Endodermal cell (in vitro differentiated cells): ENCODE data around the gene DNM3. TPM values are rescaled to one million over a fixed set of nuclear protein-coding genes. Genes with fewer than 3 reads are reported as not detected.

Experiments
- DNase-seq: peaks from one replicate; pipeline ENCODE4 v3.0.0-alpha.2; 2017
- H3K27ac ChIP-seq: 2 replicates; pipeline ENCODE4 v1.5.1; 2013; ENCODE audit warnings: mild to moderate bottlenecking, low read depth, low read length, moderate library complexity
- H3K27me3 ChIP-seq: 2 replicates; pipeline ENCODE4 v1.6.1; 2013; ENCODE audit warnings: mild to moderate bottlenecking, low read length, moderate library complexity; ENCODE audit not compliant: insufficient read depth, control insufficient read depth, poor library complexity, severe bottlenecking
- H3K36me3 ChIP-seq: 2 replicates; pipeline ENCODE4 v1.7.0; 2013; ENCODE audit warnings: mild to moderate bottlenecking, low read length, moderate library complexity; ENCODE audit not compliant: control insufficient read depth, insufficient read depth
- H3K4me1 ChIP-seq: one replicate; pipeline ENCODE4 v1.7.0; 2013; ENCODE audit warnings: low read length; ENCODE audit not compliant: control insufficient read depth, insufficient read depth
- H3K4me3 ChIP-seq: 2 replicates; pipeline ENCODE4 v1.5.1; 2013; ENCODE audit warnings: mild to moderate bottlenecking, low read length, moderate library complexity
- H3K9ac ChIP-seq: 2 replicates; pipeline ENCODE4 v1.6.1; 2013; ENCODE audit warnings: mild to moderate bottlenecking, low read length, moderate library complexity; ENCODE audit not compliant: poor library complexity, severe bottlenecking; ENCODE audit errors: extremely low read depth
- H3K9me3 ChIP-seq: 2 replicates; pipeline ENCODE4 v1.6.1; 2013; ENCODE audit warnings: mild to moderate bottlenecking, low read length, moderate library complexity; ENCODE audit not compliant: control insufficient read depth
- H3K27ac Mint-ChIP-seq: 2 replicates; pipeline ENCODE4 v1.8.0; 2020; ENCODE audit warnings: mixed read lengths
- H3K27me3 Mint-ChIP-seq: 2 replicates; pipeline ENCODE4 v1.8.0; 2021; ENCODE audit warnings: mild to moderate bottlenecking, mixed read lengths; ENCODE audit not compliant: insufficient read depth
- H3K36me3 Mint-ChIP-seq: 2 replicates; pipeline ENCODE4 v1.8.0; 2020; ENCODE audit warnings: low read depth, mixed read lengths
- H3K4me1 Mint-ChIP-seq: 2 replicates; pipeline ENCODE4 v1.8.0; 2020; ENCODE audit warnings: mixed read lengths
- H3K4me3 Mint-ChIP-seq: 2 replicates; pipeline ENCODE4 v1.8.0; 2020; ENCODE audit warnings: mild to moderate bottlenecking, moderate library complexity, mixed read lengths
- H3K9me3 Mint-ChIP-seq: 2 replicates; pipeline ENCODE4 v1.8.0; 2020; ENCODE audit warnings: mild to moderate bottlenecking, mixed read lengths
- WGBS, 2 experiments: methylation state at CpG; one replicate each; pipeline versions ENCODE4 v1.1.5 to v1.1.7; 2013; ENCODE audit warnings: missing lambda C conversion rate in 2 of 2, mixed read lengths in 1 of 2; ENCODE audit not compliant: insufficient coverage in 1 of 2, insufficient read length in 1 of 2; 5-methylcytosine and 5-hydroxymethylcytosine counted together
- total RNA-seq, 2 donors: library from RNA; stranded (reverse); fragmentation: NEBNext Ultra II Directional in 1 of 2; extraction: Animal tissue kit (Norgen Biotek cat#: 25700) in 1 of 2; gene quantifications; 2 replicates in 1 of 2; 3 replicates in 1 of 2; pipeline ENCODE4 v1.2.1, GENCODE V29; 2021
- TF ChIP-seq, protein P1 (sequence below): fragments of 200-600 bp; sonication (generic); conservative IDR thresholded peaks from 2 replicates; pipeline ENCODE4 v1.5.0; 2021; ENCODE audit warnings: antibody characterized with exemption, mild to moderate bottlenecking

DNM3 gene
- total RNA-seq, 2 donors from 2014 or later: 0.53 to 1.8 TPM

DNA sequence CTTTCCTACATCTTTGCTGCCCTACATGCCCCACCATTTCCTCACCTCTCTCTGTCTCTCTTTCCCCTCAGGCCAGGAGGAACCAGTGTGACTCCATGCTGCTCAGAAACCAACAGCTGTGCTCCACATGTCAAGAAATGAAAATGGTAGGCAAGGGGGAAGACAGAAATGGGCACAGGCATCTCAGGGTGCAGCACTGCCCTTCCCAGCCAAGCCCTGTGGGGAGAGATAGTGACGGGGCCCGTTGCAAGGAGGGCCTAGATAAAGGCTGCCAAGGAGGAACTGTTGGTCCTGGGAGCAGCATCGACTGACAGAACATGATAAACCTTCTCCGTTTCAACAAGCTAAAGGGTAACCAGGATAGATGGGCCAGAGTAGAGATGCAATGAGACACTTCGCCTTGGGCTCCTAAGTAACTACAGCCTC lies 615.1 kb downstream of the DNM3 start:
- WGBS, 2 experiments: 94 to 96% methylated on average over 4 to 5 of the region's 5 CpGs
- no peaks in the 10 kb centered on the region for H3K9me3 Mint-ChIP-seq
- H3K4me1 Mint-ChIP-seq: peaks cover 10% of the 10 kb centered on the region
- Histone ChIP-seq H3K27me3 (no peaks in the 10 kb centered on the region), H3K4me3 (no peak overlapping the region), H3K9me3 (no peaks in the 10 kb centered on the region), H3K27ac (no peak overlapping the region), H3K36me3 (no peaks in the 10 kb centered on the region), H3K9ac (no peak overlapping the region), H3K4me1 (no peaks in the 10 kb centered on the region)
- no peak overlapping the region for H3K4me3 Mint-ChIP-seq
- no peak overlapping the region for H3K27ac Mint-ChIP-seq
- TF ChIP-seq, protein P1, sequence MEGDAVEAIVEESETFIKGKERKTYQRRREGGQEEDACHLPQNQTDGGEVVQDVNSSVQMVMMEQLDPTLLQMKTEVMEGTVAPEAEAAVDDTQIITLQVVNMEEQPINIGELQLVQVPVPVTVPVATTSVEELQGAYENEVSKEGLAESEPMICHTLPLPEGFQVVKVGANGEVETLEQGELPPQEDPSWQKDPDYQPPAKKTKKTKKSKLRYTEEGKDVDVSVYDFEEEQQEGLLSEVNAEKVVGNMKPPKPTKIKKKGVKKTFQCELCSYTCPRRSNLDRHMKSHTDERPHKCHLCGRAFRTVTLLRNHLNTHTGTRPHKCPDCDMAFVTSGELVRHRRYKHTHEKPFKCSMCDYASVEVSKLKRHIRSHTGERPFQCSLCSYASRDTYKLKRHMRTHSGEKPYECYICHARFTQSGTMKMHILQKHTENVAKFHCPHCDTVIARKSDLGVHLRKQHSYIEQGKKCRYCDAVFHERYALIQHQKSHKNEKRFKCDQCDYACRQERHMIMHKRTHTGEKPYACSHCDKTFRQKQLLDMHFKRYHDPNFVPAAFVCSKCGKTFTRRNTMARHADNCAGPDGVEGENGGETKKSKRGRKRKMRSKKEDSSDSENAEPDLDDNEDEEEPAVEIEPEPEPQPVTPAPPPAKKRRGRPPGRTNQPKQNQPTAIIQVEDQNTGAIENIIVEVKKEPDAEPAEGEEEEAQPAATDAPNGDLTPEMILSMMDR: no peak
- DNase-seq: no peak
- peaks cover 3% of the 10 kb centered on the region for H3K27me3 Mint-ChIP-seq
- no peaks in the 10 kb centered on the region for H3K36me3 Mint-ChIP-seq

DNA sequence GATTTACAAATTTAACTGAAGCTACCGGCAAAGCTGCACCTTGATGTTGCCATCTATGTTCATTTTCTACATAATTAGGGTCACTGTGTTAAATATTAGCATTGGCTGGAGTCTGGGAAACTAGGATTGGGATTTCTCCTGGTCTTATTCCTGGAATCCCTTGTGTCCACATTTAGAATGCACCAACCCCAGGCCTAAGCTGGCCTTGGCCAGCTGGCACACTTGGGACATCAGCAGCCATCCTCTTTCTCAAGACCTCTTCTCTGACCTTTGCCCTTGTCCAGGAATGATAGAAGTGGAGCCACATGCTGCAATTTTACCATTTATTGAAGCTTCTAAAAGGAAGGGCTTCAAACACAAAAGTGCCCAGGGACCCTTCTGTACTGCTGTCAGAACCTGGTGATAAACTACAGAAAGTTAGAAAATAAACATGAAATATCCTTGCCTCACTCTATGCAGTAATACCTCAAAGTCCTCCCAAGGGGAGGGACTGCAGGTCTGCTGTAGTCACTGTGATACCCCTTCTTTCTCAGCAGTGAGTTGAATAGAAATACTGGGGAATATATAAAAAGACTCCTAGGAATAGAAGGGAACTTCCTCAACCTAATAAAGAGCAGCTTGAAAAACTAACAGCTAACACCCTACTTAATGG lies 616.3 kb downstream of the DNM3 start:
- Mint-ChIP-seq H3K27ac (no peak overlapping the region), H3K9me3 (no peaks in the 10 kb centered on the region), H3K36me3 (no peaks in the 10 kb centered on the region), H3K27me3 (peaks cover 3% of the 10 kb centered on the region), H3K4me3 (no peak overlapping the region), H3K4me1 (peaks cover 10% of the 10 kb centered on the region)
- 90% methylated on average over 1 of the region's 1 CpG; no CpG with 5 or more reads in 1 of the 2 experiments for WGBS, 2 experiments
- no peaks in the 10 kb centered on the region for H3K27me3 ChIP-seq
- no peaks in the 10 kb centered on the region for H3K36me3 ChIP-seq
- no peaks in the 10 kb centered on the region for H3K9me3 ChIP-seq
- H3K27ac ChIP-seq: no peak overlapping the region
- no peak for DNase-seq
- no peaks in the 10 kb centered on the region for H3K4me1 ChIP-seq
- no peak overlapping the region for H3K4me3 ChIP-seq
- no peak overlapping the region for H3K9ac ChIP-seq
- TF ChIP-seq, protein P1: no peak

DNA sequence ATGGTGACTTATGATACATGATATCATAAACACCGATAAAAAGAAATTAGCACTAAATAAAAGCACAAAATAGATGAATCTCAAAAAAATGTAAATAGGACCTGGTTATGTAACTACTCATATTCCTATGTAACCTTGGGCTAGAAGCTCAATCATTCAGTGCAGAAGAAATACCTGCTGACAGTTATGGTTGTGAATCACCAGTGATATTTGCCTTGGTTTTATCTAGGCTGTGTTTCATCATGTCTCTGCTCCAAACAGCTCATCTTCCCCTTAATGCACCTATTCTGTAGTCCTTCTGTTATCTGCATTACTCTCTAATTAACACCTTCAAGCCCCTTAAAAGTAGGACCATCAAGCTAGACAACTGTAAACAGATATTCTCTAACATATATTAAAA lies 618.9 kb downstream of the DNM3 start:
- 100% methylated on average over 1 of the region's 1 CpG; no CpG with 5 or more reads in 1 of the 2 experiments for WGBS, 2 experiments
- Mint-ChIP-seq H3K36me3 (no peaks in the 10 kb centered on the region), H3K4me3 (no peak overlapping the region), H3K27ac (no peak overlapping the region), H3K4me1 (peaks cover 10% of the 10 kb centered on the region), H3K9me3 (no peaks in the 10 kb centered on the region), H3K27me3 (no peaks in the 10 kb centered on the region)
- H3K9ac ChIP-seq: no peak overlapping the region
- no peaks in the 10 kb centered on the region for H3K36me3 ChIP-seq
- H3K27me3 ChIP-seq: no peaks in the 10 kb centered on the region
- H3K4me3 ChIP-seq: no peak overlapping the region
- H3K9me3 ChIP-seq: no peaks in the 10 kb centered on the region
- no peak for DNase-seq
- H3K27ac ChIP-seq: no peak overlapping the region
- H3K4me1 ChIP-seq: no peaks in the 10 kb centered on the region
- TF ChIP-seq, protein P1: no peak
